Keratinocyte (primary cell): ENCODE results near the gene TBX3.

Experiments used
- EZH2 ChIP-seq: IDR thresholded peaks from one replicate; pipeline ENCODE4 v1.6.1; 2012; ENCODE audit warnings: inconsistent platforms, mild to moderate bottlenecking, low read length, moderate library complexity
- TF ChIP-seq, protein P1 (sequence below), 3 experiments: IDR thresholded peaks in 1 of 3; conservative IDR thresholded peaks in 1 of 3; optimal IDR thresholded peaks in 1 of 3; 2 replicates in 2 of 3; 3 replicates in 1 of 3; pipeline versions ENCODE3 to v1.5.1; 2011; ENCODE audit warnings: low read length in 3 of 3, mild to moderate bottlenecking in 3 of 3, moderate library complexity in 2 of 3, control low read depth in 1 of 3, inconsistent platforms in 1 of 3; ENCODE audit not compliant: insufficient read depth in 2 of 3; ENCODE audit errors: extremely low read depth in 1 of 3

DNA sequence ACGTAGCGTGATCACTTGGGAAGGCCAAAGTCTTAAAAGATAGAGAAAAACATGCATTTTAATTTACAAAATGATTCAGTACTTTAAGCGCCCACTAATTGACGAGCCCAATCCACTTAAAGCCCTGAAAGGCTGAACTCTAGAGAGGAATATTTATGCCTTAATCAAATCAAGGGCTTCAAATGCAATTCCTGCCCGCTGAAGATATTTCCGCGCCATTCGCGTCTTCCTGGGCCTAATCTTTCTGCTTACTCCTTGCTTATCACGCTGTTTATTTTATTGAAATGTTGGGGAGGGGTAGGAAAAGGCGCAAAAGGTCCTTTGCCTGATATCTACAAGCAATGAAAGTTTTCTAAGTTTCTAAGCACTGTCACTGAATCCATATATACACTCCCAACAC, 4.0 kb downstream of the TBX3 start:
- TF ChIP-seq, protein P1, sequence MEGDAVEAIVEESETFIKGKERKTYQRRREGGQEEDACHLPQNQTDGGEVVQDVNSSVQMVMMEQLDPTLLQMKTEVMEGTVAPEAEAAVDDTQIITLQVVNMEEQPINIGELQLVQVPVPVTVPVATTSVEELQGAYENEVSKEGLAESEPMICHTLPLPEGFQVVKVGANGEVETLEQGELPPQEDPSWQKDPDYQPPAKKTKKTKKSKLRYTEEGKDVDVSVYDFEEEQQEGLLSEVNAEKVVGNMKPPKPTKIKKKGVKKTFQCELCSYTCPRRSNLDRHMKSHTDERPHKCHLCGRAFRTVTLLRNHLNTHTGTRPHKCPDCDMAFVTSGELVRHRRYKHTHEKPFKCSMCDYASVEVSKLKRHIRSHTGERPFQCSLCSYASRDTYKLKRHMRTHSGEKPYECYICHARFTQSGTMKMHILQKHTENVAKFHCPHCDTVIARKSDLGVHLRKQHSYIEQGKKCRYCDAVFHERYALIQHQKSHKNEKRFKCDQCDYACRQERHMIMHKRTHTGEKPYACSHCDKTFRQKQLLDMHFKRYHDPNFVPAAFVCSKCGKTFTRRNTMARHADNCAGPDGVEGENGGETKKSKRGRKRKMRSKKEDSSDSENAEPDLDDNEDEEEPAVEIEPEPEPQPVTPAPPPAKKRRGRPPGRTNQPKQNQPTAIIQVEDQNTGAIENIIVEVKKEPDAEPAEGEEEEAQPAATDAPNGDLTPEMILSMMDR (optimal IDR thresholded peaks at IDR 0.05 in 1 of 3, IDR thresholded peaks at IDR 0.05 in 1 of 3, conservative IDR thresholded peaks at IDR 0.05 in 1 of 3; ENCODE audit: extremely low read depth in 1 of 3, insufficient read depth in 2 of 3, low read length in 3 of 3), result no peak
- TF ChIP-seq EZH2, result no peak
